Activated naive CD4-positive, alpha-beta T cell (primary cell): ENCODE measurements around the gene KLHDC7A.
"Not testable (repeated sequence)": the region's sequence is repeated elsewhere in the genome, so short reads cannot be mapped to it uniquely, and the experiment has no call there.

ENCODE experiments used
- DNase-seq, 4 experiments: peaks; one replicate each; lab custom pipeline; 2025; lab: John Stamatoyannopoulos, UW

Gene KLHDC7A

GRCh38 chr1:18480315-18481189 lies at the start of gene KLHDC7A:
TSS of gene KLHDC7A (plus strand) at chr1:18480930. CDS start at chr1:18480982, 52 bp downstream.
- no peak for DNase-seq

- no peak for DNase-seq
Observed at GRCh38 chr1:18434041-18434440, 46.7 kb upstream of the KLHDC7A start.

GRCh38 chr1:18440385-18441226 lies 40.1 kb upstream of the KLHDC7A start:
- no peak for DNase-seq

- no peak for DNase-seq
Observed at GRCh38 chr1:18443587-18444520, 36.9 kb upstream of the KLHDC7A start.

GRCh38 chr1:18444563-18444962 lies 36.2 kb upstream of the KLHDC7A start:
- DNase-seq, result no peak

GRCh38 chr1:18446751-18447150 lies 34.0 kb upstream of the KLHDC7A start:
- DNase-seq, result no peak

- no peak for DNase-seq
Observed at GRCh38 chr1:18447509-18448220, 33.1 kb upstream of the KLHDC7A start.

GRCh38 chr1:18448889-18449288 lies 31.8 kb upstream of the KLHDC7A start:
- DNase-seq, result no peak

GRCh38 chr1:18452550-18452949 lies 28.2 kb upstream of the KLHDC7A start:
- no peak for DNase-seq

- no peak for DNase-seq
Observed at GRCh38 chr1:18458133-18459092, 22.3 kb upstream of the KLHDC7A start.

- DNase-seq, result no peak
Observed at GRCh38 chr1:18461656-18462055, 19.1 kb upstream of the KLHDC7A start.

- not testable (repeated sequence) for DNase-seq
Observed at GRCh38 chr1:18462517-18462916, 18.2 kb upstream of the KLHDC7A start.

- no peak for DNase-seq
Observed at GRCh38 chr1:18463063-18463462, 17.7 kb upstream of the KLHDC7A start.

- DNase-seq, result no peak
Observed at GRCh38 chr1:18463984-18464664, 16.6 kb upstream of the KLHDC7A start.

GRCh38 chr1:18464665-18465050 lies 16.1 kb upstream of the KLHDC7A start:
- DNase-seq, result no peak

- no peak for DNase-seq
Observed at GRCh38 chr1:18466676-18467075, 14.1 kb upstream of the KLHDC7A start.

- no peak for DNase-seq
Observed at GRCh38 chr1:18468570-18468969, 12.2 kb upstream of the KLHDC7A start.

- no peak for DNase-seq
Observed at GRCh38 chr1:18469514-18469913, 11.2 kb upstream of the KLHDC7A start.

- no peak for DNase-seq
Observed at GRCh38 chr1:18470671-18471355, 9.9 kb upstream of the KLHDC7A start.
